Type B pancreatic cell (in vitro differentiated cells): ENCODE measurements around the gene PRKG1. TPM values are rescaled to one million over a fixed set of nuclear protein-coding genes. Genes with fewer than 3 reads are reported as not detected.

Experiments used
- DNase-seq: peaks from one replicate; pipeline ENCODE4 v3.0.0; 2021; ENCODE audit warnings: mixed read lengths; ENCODE audit not compliant: unreplicated experiment; ENCODE audit errors: extremely low spot score
- H3K27ac Mint-ChIP-seq: 2 replicates; pipeline ENCODE4 v1.8.0; 2021; ENCODE audit warnings: mild to moderate bottlenecking, mixed read lengths
- H3K27me3 Mint-ChIP-seq: 2 replicates; pipeline ENCODE4 v1.8.0; 2021; ENCODE audit warnings: mixed read lengths
- H3K36me3 Mint-ChIP-seq: 2 replicates; pipeline ENCODE4 v1.8.0; 2021; ENCODE audit warnings: mixed read lengths
- H3K4me1 Mint-ChIP-seq: one replicate; pipeline ENCODE4 v1.8.0; 2021; ENCODE audit warnings: mixed read lengths; ENCODE audit not compliant: unreplicated experiment
- H3K4me3 Mint-ChIP-seq: 2 replicates; pipeline ENCODE4 v1.8.0; 2021; ENCODE audit warnings: mild to moderate bottlenecking, mixed read lengths
- H3K9me3 Mint-ChIP-seq: 2 replicates; pipeline ENCODE4 v1.8.0; 2021; ENCODE audit warnings: mixed read lengths
- total RNA-seq: library from RNA; stranded (reverse); gene quantifications from 2 replicates; pipeline ENCODE4 v1.2.1, GENCODE V29; 2021; ENCODE audit warnings: low replicate concordance
- TF ChIP-seq, protein P1 (sequence below): fragments of 200-600 bp; sonication (generic); conservative IDR thresholded peaks from 2 replicates; pipeline ENCODE4 v1.5.0; 2021; ENCODE audit warnings: antibody characterized with exemption, mild to moderate bottlenecking

Gene PRKG1
- total RNA-seq, 1 donor from 2014 or later, result 12.3 TPM

DNA sequence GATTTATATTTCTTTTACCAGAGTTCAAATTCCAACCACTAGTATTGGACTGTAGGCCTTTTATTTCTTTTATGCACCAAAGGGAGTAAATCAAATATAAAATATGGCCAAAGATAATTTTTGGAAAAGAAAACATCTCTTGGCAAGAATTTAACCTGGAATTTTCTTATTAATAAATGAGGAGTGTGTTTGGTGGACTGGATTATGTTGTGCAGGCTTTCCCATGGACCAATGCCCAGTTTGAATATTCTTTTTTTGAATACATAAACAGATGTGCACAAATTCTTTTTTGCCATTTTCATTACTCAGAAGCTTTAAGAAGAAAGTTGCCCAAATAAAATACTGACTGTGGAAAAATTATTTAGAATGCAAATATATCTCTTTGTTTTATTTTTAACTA, 22.1 kb upstream of the PRKG1 start:
- Mint-ChIP-seq H3K36me3 (no peaks in the 10 kb centered on the region), H3K27me3 (no peaks in the 10 kb centered on the region), H3K27ac (no peak overlapping the region), H3K4me3 (no peak overlapping the region), H3K4me1 (no peaks in the 10 kb centered on the region), H3K9me3 (no peaks in the 10 kb centered on the region)
- no peak for DNase-seq
- TF ChIP-seq, protein P1, sequence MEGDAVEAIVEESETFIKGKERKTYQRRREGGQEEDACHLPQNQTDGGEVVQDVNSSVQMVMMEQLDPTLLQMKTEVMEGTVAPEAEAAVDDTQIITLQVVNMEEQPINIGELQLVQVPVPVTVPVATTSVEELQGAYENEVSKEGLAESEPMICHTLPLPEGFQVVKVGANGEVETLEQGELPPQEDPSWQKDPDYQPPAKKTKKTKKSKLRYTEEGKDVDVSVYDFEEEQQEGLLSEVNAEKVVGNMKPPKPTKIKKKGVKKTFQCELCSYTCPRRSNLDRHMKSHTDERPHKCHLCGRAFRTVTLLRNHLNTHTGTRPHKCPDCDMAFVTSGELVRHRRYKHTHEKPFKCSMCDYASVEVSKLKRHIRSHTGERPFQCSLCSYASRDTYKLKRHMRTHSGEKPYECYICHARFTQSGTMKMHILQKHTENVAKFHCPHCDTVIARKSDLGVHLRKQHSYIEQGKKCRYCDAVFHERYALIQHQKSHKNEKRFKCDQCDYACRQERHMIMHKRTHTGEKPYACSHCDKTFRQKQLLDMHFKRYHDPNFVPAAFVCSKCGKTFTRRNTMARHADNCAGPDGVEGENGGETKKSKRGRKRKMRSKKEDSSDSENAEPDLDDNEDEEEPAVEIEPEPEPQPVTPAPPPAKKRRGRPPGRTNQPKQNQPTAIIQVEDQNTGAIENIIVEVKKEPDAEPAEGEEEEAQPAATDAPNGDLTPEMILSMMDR, result no peak

DNA sequence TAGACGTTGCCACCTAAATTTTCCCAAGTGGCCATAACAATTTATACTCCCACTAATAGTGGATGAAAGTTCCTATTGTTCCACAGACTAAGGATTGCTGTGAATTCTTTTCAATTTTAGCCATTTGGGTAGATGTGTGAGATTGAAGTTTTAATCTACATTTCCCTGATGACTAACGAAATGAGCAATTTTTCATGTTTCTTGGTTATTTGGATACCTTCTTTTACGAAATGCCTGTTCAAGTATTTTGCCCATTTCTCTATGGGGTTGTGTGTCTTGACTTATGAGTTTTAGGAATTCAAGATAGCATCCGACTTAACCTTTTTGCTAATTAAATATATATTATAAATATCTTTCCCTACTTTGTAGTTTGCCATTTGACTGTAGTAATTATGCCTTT, 16.4 kb upstream of the PRKG1 start:
- TF ChIP-seq, protein P1, result no peak
- Mint-ChIP-seq H3K4me1 (no peaks in the 10 kb centered on the region), H3K9me3 (no peaks in the 10 kb centered on the region), H3K36me3 (no peaks in the 10 kb centered on the region), H3K27me3 (no peaks in the 10 kb centered on the region), H3K4me3 (no peak overlapping the region), H3K27ac (no peak overlapping the region)
- no peak for DNase-seq

DNA sequence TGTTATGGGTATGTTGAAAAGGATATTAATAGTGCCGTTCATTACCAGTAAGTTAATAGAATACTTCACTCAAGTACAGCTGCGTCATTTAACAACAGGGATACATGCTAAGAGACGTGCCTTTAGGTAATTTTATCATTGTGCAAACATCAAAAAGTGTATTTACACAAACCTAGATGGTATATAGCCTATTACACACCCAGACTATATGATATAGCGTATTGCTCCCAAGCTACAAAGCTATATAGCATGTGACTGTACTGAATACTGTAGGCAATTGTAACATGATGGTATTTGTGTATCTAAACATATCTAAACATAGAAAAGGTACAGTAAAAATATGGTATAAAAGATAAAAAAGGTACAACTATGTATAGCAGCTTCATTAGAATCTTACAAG, 11.1 kb upstream of the PRKG1 start:
- no peak for DNase-seq
- no peaks in the 10 kb centered on the region for H3K36me3 Mint-ChIP-seq
- H3K9me3 Mint-ChIP-seq, result no peaks in the 10 kb centered on the region
- TF ChIP-seq, protein P1, result no peak
- no peak overlapping the region for H3K4me3 Mint-ChIP-seq
- H3K4me1 Mint-ChIP-seq, result no peaks in the 10 kb centered on the region
- no peaks in the 10 kb centered on the region for H3K27me3 Mint-ChIP-seq
- H3K27ac Mint-ChIP-seq, result no peak overlapping the region

DNA sequence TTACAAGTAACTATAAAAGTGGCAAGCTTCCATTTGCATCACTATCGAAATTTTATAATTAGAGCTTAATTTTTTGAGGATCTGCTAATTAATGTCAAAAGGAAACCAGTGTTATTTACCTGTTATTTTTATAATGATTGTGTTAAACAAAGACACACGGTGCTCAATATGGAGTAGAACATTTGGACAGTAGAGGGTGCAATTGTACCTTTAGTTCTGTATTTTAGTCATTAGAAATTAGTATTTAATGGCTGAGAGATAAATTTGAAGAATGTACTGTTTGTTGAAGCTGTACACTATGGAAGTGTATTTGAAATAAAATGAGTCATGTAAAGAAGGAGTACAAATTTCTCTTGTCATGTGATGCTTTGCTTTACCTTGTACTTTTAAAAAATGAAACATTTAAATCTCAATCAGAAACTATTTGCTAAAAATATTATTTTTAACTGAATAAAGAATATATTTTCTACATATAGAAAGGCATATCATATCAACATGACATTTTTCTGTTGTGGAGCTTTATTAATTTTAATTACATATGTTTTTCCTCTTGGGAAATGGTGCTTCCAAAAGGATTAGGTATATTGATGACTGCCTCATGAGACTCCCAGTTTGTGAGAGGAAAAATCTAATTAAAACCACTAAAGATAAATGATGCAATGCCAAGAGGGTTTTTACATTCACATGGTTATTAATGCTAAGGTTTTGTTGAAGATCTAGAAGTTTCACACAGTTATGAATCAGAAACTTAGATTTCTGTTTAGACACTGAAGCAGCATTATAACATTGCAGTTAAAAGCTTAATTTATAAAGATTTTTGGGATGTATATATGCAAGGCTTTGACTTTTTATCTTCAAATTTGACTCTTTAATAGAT, 10.4 kb upstream of the PRKG1 start:
- no peaks in the 10 kb centered on the region for H3K36me3 Mint-ChIP-seq
- no peak overlapping the region for H3K4me3 Mint-ChIP-seq
- H3K4me1 Mint-ChIP-seq, result no peaks in the 10 kb centered on the region
- DNase-seq, result no peak
- H3K27me3 Mint-ChIP-seq, result no peaks in the 10 kb centered on the region
- H3K27ac Mint-ChIP-seq, result no peak overlapping the region
- TF ChIP-seq, protein P1, result peak; percentile 85
- no peaks in the 10 kb centered on the region for H3K9me3 Mint-ChIP-seq

DNA sequence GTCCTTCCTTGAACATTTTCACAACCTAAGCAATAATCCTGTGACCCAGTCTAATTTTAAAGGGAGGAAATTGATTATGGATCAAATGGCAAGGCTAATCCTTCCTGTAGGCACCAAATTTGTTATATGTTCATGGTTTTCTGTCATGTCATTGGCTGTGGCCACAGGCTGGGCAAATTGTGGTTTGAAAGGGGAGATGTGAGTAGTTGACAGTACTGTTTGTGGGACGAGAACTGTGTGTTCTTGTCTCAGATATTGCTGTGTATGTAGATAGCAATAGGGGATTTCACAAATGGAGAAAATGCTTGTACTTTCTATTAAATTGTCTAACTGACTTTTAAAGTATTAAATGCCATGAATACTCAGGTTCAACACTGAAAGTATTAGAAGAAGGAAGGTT, 8.1 kb upstream of the PRKG1 start:
- TF ChIP-seq, protein P1, result no peak
- Mint-ChIP-seq H3K9me3 (no peaks in the 10 kb centered on the region), H3K27ac (no peak overlapping the region), H3K36me3 (no peaks in the 10 kb centered on the region), H3K4me3 (no peak overlapping the region), H3K4me1 (no peaks in the 10 kb centered on the region), H3K27me3 (peaks cover 4% of the 10 kb centered on the region)
- DNase-seq, result no peak
